OCI-LY3 (cell line): ENCODE measurements around the gene NR1D2.

Experiments
- H2AFZ ChIP-seq: fragments of 200-600, 300-600 bp; shearing (Covaris generic); 2 replicates; pipeline ENCODE4 v1.6.0; 2014; ENCODE audit warnings: antibody characterized with exemption, low read depth, low read length
- H3K27ac ChIP-seq: fragments of 200-600, 300-600 bp; sonication (generic); 2 replicates; pipeline ENCODE4 v1.5.1; 2014; ENCODE audit warnings: mild to moderate bottlenecking, low read length, moderate library complexity, mixed read lengths
- H3K27me3 ChIP-seq: fragments of 200-600, 300-600 bp; sonication (generic); 2 replicates; pipeline ENCODE4 v1.6.1; 2014; ENCODE audit warnings: low read depth, low read length, mixed read lengths
- H3K36me3 ChIP-seq: fragments of 200-600, 300-600 bp; sonication (generic); replicated peaks from 2 replicates; pipeline ENCODE3; 2014; ENCODE audit warnings: low read depth, low read length, mixed read lengths
- H3K4me1 ChIP-seq: fragments of 300-600, 200-600 bp; sonication (generic); 2 replicates; pipeline ENCODE4 v1.6.1; 2014; ENCODE audit warnings: low read length, mixed read lengths
- H3K4me2 ChIP-seq: fragments of 200-600, 300-600 bp; sonication (generic); 2 replicates; pipeline ENCODE4 v1.6.1; 2014; ENCODE audit warnings: low read length, mixed read lengths
- H3K4me3 ChIP-seq: fragments of 300-600, 200-600 bp; sonication (generic); 2 replicates; pipeline ENCODE4 v1.5.1; 2014; ENCODE audit warnings: antibody characterized with exemption, mild to moderate bottlenecking, low read length, moderate library complexity
- H3K79me2 ChIP-seq: fragments of 300-600, 200-600 bp; shearing (Covaris generic); 2 replicates; pipeline ENCODE4 v1.6.1; 2014; ENCODE audit warnings: mild to moderate bottlenecking, low read length, mixed read lengths
- H3K9ac ChIP-seq: fragments of 300-600, 200-600 bp; shearing (Covaris generic); 2 replicates; pipeline ENCODE4 v1.6.0; 2014; ENCODE audit warnings: mild to moderate bottlenecking, low read length, moderate library complexity
- H3K9me3 ChIP-seq: fragments of 200-600, 300-600 bp; shearing (Covaris generic); 2 replicates; pipeline ENCODE4 v1.6.1; 2014; ENCODE audit warnings: low read length, mixed read lengths; ENCODE audit not compliant: insufficient read depth
- H4K20me1 ChIP-seq: fragments of 200-600, 300-600 bp; sonication (generic); 2 replicates; pipeline ENCODE4 v1.6.1; 2016; ENCODE audit warnings: low read length, mixed read lengths; ENCODE audit not compliant: insufficient read depth
- EZH2phosphoT487 ChIP-seq: fragments of 200-600 bp; shearing (Covaris generic); IDR thresholded peaks from 2 replicates; pipeline ENCODE4 v1.6.1; 2018; ENCODE audit warnings: antibody characterized with exemption, mixed run types, low read depth
- TF ChIP-seq, protein P1 (sequence below): fragments of 200-600, 300-600 bp; sonication (generic); IDR thresholded peaks from 2 replicates; pipeline ENCODE4 v1.5.1; 2014; ENCODE audit warnings: antibody characterized with exemption, low read length, low read depth

The NR1D2 gene

DNA sequence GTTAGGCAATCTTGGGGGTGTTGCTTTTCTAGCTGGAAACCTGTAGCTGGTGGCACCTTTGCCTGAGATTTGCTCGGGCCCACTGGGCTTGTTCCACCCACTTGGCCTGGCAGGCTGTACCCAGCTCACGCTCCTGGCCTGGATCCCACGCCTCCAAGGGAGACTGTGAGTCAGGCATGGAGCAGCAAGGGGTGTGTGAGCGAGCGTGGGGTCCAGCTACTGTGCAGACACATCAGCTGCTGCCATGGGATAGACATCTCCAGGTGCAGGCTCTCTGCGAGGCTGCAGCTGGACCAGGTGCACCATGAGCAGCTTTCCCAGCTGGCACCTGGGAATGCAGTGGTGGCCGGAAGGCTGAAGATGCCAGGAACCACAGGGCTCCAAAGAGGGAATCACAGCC is 36.0 kb downstream of the NR1D2 start:
- no peak overlapping the region for H3K4me2 ChIP-seq
- no peak overlapping the region for H3K4me3 ChIP-seq
- H4K20me1 ChIP-seq: no peaks in the 10 kb centered on the region
- no peak overlapping the region for H3K27ac ChIP-seq
- H3K9me3 ChIP-seq: no peaks in the 10 kb centered on the region
- no peak overlapping the region for H2AFZ ChIP-seq
- peaks cover 12% of the 10 kb centered on the region for H3K4me1 ChIP-seq
- H3K9ac ChIP-seq: no peak overlapping the region
- peaks cover 4% of the 10 kb centered on the region for H3K36me3 ChIP-seq
- no peak for TF ChIP-seq EZH2phosphoT487
- TF ChIP-seq, protein P1, sequence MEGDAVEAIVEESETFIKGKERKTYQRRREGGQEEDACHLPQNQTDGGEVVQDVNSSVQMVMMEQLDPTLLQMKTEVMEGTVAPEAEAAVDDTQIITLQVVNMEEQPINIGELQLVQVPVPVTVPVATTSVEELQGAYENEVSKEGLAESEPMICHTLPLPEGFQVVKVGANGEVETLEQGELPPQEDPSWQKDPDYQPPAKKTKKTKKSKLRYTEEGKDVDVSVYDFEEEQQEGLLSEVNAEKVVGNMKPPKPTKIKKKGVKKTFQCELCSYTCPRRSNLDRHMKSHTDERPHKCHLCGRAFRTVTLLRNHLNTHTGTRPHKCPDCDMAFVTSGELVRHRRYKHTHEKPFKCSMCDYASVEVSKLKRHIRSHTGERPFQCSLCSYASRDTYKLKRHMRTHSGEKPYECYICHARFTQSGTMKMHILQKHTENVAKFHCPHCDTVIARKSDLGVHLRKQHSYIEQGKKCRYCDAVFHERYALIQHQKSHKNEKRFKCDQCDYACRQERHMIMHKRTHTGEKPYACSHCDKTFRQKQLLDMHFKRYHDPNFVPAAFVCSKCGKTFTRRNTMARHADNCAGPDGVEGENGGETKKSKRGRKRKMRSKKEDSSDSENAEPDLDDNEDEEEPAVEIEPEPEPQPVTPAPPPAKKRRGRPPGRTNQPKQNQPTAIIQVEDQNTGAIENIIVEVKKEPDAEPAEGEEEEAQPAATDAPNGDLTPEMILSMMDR: no peak
- H3K27me3 ChIP-seq: no peaks in the 10 kb centered on the region
- no peaks in the 10 kb centered on the region for H3K79me2 ChIP-seq

- Histone ChIP-seq H3K9ac (no peak overlapping the region), H3K4me2 (no peak overlapping the region), H3K4me3 (no peak overlapping the region), H3K27ac (no peak overlapping the region), H4K20me1 (no peaks in the 10 kb centered on the region), H3K27me3 (no peaks in the 10 kb centered on the region), H3K36me3 (no peaks in the 10 kb centered on the region), H3K79me2 (no peaks in the 10 kb centered on the region), H3K9me3 (no peaks in the 10 kb centered on the region), H2AFZ (no peak overlapping the region), H3K4me1 (peaks cover 17% of the 10 kb centered on the region)
- TF ChIP-seq, protein P1: no peak
- TF ChIP-seq EZH2phosphoT487: no peak
These were observed 36.9 kb downstream of the NR1D2 start for GRCh38 chr3:23981955-23982354.

- H3K36me3 ChIP-seq: no peaks in the 10 kb centered on the region
- no peak overlapping the region for H3K27ac ChIP-seq
- H3K4me2 ChIP-seq: no peak overlapping the region
- no peaks in the 10 kb centered on the region for H3K9me3 ChIP-seq
- no peak overlapping the region for H3K9ac ChIP-seq
- H3K4me3 ChIP-seq: no peak overlapping the region
- no peak for TF ChIP-seq EZH2phosphoT487
- TF ChIP-seq, protein P1: no peak
- peaks cover 17% of the 10 kb centered on the region for H3K4me1 ChIP-seq
- H4K20me1 ChIP-seq: no peaks in the 10 kb centered on the region
- no peak overlapping the region for H2AFZ ChIP-seq
- no peaks in the 10 kb centered on the region for H3K27me3 ChIP-seq
- H3K79me2 ChIP-seq: no peaks in the 10 kb centered on the region
These were observed 39.8 kb downstream of the NR1D2 start for GRCh38 chr3:23984934-23985333.

DNA sequence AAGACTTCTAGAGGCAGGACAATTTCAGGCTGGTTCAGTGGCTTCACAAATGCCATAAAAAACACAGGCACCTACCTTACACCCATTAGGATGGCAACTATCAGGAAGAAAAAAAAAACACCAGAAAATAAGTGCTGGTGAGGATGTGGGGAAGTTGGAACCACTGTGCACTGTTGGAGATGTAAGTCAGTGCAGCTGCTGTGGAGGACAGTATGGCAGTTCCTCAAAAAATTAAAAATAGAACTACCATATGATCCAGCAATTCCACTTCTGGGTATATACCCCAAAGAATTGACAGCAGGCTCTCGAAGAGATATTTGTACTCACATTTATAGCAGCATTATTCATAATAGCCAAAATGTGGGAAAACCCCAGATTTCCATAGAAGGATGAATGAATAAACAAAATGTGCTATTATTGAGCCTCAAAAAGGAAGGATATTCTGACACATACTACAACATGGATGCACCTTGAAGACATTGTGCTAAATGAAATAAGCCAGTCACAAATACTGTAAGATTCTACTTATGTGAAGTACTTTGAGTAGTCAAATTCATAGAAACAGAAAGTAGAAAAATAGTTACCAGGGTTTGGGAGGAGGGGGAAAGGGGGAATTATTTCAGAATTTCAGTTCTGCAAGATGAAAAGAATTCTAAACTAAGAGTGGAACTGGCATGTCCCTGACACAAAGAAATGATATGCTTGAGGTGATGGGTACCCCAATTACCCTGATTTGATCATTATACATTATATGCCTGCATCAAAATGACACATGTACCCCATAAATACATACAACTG is 40.9 kb downstream of the NR1D2 start:
- peak overlapping the region; percentile 48 for H3K27ac ChIP-seq
- H3K9ac ChIP-seq: no peak overlapping the region

More for the DNA sequence above, 40.9 kb downstream of the NR1D2 start:
- no peaks in the 10 kb centered on the region for H4K20me1 ChIP-seq
- no peaks in the 10 kb centered on the region for H3K36me3 ChIP-seq
- H3K9me3 ChIP-seq: no peaks in the 10 kb centered on the region
- H3K4me3 ChIP-seq: peak overlapping the region; percentile 24; the same call in 1 of the 2 replicates
- peaks cover 17% of the 10 kb centered on the region for H3K4me1 ChIP-seq
- peak overlapping the region; percentile 31 for H3K4me2 ChIP-seq
- H3K27me3 ChIP-seq: no peaks in the 10 kb centered on the region
- TF ChIP-seq EZH2phosphoT487: no peak
- TF ChIP-seq, protein P1: no peak
- H3K79me2 ChIP-seq: no peaks in the 10 kb centered on the region
- H2AFZ ChIP-seq: no peak overlapping the region
